Ectodermal cell (in vitro differentiated cells): ENCODE data around the gene U2AF1L4.

Experiments
- H3K27ac ChIP-seq: 2 replicates; pipeline ENCODE4 v1.7.0; 2013; ENCODE audit warnings: mild to moderate bottlenecking, low read depth, low read length; ENCODE audit not compliant: insufficient read depth, poor library complexity, severe bottlenecking
- H3K27me3 ChIP-seq: 2 replicates; pipeline ENCODE4 v1.7.0; 2013; ENCODE audit warnings: mild to moderate bottlenecking, low read length; ENCODE audit not compliant: insufficient read depth, control insufficient read depth, poor library complexity, severe bottlenecking
- H3K36me3 ChIP-seq: one replicate; pipeline ENCODE4 v1.7.0; 2013; ENCODE audit warnings: low read length; ENCODE audit not compliant: control insufficient read depth, insufficient read depth
- H3K4me1 ChIP-seq: one replicate; pipeline ENCODE4 v1.7.0; 2013; ENCODE audit warnings: low read length; ENCODE audit not compliant: control insufficient read depth, insufficient read depth
- H3K4me3 ChIP-seq: 2 replicates; pipeline ENCODE4 v1.7.0; 2013; ENCODE audit warnings: low read depth, low read length, control low read depth; ENCODE audit not compliant: insufficient read depth
- H3K9me3 ChIP-seq: 2 replicates; pipeline ENCODE4 v1.7.0; 2013; ENCODE audit warnings: mild to moderate bottlenecking, low read length, moderate library complexity; ENCODE audit not compliant: control insufficient read depth
- WGBS, 2 experiments: methylation state at CpG; one replicate each; pipeline ENCODE4 v1.1.7; 2013; ENCODE audit warnings: missing lambda C conversion rate in 2 of 2; 5-methylcytosine and 5-hydroxymethylcytosine counted together

Gene U2AF1L4

DNA sequence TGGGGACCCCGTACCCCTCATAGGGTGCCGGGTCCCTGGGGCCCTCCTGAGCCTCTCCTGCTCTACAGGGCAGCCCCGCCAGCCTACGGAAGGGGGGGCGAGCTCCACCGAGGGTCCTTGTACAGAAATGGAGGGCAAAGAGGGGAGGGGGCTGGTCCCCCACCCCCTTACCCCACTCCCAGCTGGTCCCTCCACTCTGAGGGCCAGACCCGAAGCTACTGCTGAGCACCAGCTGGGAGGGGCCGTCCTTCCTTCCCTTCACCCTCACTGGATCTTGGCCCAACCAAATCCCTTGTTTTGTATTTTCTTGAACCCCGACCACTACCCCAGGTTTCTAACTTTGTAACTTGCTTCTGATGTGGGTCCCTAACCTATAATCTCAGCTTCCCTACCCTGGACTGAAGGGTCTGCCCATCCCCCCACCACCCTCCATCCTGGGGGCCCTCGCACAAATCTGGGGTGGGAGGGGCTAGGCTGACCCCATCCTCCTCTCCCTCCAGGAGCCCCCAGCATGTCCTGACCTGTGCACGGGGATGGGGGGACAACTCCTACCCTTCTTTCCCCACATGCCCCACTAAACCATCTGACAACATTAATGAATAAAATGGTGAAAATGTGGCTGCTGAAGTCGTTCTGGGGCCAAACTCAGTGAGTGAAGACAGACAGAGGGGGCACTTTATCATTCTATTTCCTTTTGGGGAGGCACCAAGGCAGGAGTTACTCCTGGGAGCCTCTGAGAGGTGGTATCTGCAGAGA is 43.2 kb upstream of the U2AF1L4 start:
- H3K4me3 ChIP-seq = no peak overlapping the region
- 84 to 85% methylated on average over 12 of the region's 12 CpGs for WGBS, 2 experiments

DNA sequence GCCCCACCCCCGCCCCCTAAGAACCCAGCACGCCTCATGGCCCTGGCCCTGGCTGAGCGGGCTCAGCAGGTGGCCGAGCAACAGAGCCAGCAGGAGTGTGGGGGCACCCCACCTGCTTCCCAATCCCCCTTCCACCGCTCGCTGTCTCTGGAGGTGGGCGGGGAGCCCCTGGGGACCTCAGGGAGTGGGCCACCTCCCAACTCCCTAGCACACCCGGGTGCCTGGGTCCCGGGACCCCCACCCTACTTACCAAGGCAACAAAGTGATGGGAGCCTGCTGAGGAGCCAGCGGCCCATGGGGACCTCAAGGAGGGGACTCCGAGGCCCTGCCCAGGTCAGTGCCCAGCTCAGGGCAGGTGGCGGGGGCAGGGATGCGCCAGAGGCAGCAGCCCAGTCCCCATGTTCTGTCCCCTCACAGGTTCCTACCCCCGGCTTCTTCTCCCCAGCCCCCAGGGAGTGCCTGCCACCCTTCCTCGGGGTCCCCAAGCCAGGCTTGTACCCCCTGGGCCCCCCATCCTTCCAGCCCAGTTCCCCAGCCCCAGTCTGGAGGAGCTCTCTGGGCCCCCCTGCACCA is 42.1 kb upstream of the U2AF1L4 start:
- WGBS, 2 experiments = 91 to 93% methylated on average over 15 of the region's 15 CpGs
- no peak overlapping the region for H3K4me3 ChIP-seq
- peaks cover 3% of the 10 kb centered on the region for H3K4me1 ChIP-seq
- H3K9me3 ChIP-seq = no peaks in the 10 kb centered on the region
- H3K36me3 ChIP-seq = no peaks in the 10 kb centered on the region
- H3K27ac ChIP-seq = no peak overlapping the region
- H3K27me3 ChIP-seq = no peaks in the 10 kb centered on the region

More for the DNA sequence above, 43.2 kb upstream of the U2AF1L4 start:
- Histone ChIP-seq H3K4me1 (peaks cover 3% of the 10 kb centered on the region), H3K9me3 (no peaks in the 10 kb centered on the region), H3K27me3 (no peaks in the 10 kb centered on the region), H3K36me3 (no peaks in the 10 kb centered on the region), H3K27ac (no peak overlapping the region)

DNA sequence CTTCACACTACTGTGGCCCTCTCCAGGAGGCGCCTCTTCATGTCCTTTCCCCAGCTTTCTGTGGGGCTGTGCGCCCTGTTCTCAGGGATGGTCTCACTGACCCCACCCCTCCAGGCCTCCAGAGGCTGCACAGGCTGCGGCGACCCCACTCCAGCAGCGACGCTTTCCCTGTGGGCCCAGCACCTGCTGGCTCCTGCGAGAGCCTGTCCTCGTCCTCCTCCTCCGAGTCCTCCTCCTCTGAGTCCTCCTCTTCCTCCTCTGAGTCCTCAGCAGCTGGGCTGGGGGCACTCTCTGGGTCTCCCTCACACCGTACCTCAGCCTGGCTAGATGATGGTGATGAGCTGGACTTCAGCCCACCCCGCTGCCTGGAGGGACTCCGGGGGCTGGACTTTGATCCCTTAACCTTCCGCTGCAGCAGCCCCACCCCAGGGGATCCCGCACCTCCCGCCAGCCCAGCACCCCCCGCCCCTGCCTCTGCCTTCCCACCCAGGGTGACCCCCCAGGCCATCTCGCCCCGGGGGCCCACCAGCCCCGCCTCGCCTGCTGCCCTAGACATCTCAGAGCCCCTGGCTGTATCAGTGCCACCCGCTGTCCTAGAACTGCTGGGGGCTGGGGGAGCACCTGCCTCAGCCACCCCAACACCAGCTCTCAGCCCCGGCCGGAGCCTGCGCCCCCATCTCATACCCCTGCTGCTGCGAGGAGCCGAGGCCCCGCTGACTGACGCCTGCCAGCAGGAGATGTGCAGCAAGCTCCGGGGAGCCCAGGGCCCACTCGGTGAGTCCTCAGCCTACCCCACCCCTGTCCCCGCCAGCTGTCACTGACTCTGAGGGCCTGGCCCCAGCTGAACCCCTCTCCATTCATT is 41.3 kb upstream of the U2AF1L4 start:
- H3K4me3 ChIP-seq = no peak overlapping the region
- H3K4me1 ChIP-seq = peaks cover 3% of the 10 kb centered on the region
- WGBS, 2 experiments = 92 to 93% methylated on average over 31 of the region's 31 CpGs
- H3K9me3 ChIP-seq = no peaks in the 10 kb centered on the region
- no peak overlapping the region for H3K27ac ChIP-seq
- H3K36me3 ChIP-seq = no peaks in the 10 kb centered on the region
- no peaks in the 10 kb centered on the region for H3K27me3 ChIP-seq

DNA sequence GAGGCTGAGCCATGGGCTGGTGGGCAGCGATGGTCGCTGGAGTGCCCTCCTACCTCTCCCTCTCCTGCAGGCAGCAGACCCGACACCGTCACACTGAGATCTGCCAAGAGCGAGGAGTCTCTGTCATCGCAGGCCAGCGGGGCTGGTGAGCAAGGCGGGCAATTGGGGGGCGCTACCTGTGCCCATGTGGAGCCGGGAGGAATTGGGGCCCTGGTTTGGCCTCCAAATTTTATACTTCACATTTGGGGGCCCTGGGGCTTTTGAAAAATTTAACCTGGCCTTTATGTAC is 40.1 kb upstream of the U2AF1L4 start:
- Histone ChIP-seq H3K36me3 (no peaks in the 10 kb centered on the region), H3K27me3 (no peaks in the 10 kb centered on the region), H3K4me3 (peak overlapping the region; percentile 29), H3K27ac (no peak overlapping the region), H3K9me3 (no peaks in the 10 kb centered on the region), H3K4me1 (peaks cover 3% of the 10 kb centered on the region)
- WGBS, 2 experiments = 81 to 86% methylated on average over 10 of the region's 10 CpGs

DNA sequence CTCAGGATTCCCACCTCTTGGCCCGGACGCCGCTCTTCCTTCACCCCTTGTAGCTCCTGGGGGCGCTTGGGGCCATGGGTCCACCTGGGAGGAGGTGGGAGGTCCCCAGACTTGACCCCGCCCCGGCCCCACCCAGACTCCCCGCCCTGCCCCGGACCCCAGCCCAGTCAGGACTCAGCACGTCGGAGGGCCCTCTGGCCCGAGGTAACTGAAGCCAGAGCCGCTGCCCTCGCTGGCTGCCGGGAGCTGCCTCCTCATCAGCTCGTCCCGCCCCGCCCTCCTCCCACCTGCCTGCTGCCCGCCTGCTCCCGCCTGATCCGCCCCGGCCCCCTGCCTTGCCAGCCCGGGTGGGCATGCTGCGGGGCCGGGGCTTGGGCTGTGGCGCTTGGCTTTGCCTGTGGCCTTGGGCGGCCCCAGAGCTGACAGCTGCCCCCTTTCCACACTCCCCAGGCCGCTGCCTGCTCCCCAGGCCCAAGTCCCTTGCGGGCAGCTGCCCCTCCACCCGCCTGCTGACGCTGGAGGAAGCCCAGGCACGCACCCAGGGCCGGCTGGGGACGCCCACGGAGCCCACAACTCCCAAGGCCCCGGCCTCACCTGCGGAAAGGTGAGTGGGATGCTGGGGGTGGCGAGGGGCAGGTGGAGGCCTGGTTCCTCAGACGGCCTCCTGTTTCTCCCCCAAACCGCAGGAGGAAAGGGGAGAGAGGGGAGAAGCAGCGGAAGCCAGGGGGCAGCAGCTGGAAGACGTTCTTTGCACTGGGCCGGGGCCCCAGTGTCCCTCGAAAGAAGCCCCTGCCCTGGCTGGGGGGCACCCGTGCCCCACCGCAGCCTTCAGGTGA is 39.5 kb upstream of the U2AF1L4 start:
- H3K4me3 ChIP-seq = peak overlapping the region; percentile 29
- peaks cover 3% of the 10 kb centered on the region for H3K4me1 ChIP-seq
- H3K36me3 ChIP-seq = no peaks in the 10 kb centered on the region
- H3K27ac ChIP-seq = no peak overlapping the region
- no peaks in the 10 kb centered on the region for H3K9me3 ChIP-seq
- H3K27me3 ChIP-seq = no peaks in the 10 kb centered on the region
- WGBS, 2 experiments = 17 to 26% methylated on average over 45 of the region's 45 CpGs

DNA sequence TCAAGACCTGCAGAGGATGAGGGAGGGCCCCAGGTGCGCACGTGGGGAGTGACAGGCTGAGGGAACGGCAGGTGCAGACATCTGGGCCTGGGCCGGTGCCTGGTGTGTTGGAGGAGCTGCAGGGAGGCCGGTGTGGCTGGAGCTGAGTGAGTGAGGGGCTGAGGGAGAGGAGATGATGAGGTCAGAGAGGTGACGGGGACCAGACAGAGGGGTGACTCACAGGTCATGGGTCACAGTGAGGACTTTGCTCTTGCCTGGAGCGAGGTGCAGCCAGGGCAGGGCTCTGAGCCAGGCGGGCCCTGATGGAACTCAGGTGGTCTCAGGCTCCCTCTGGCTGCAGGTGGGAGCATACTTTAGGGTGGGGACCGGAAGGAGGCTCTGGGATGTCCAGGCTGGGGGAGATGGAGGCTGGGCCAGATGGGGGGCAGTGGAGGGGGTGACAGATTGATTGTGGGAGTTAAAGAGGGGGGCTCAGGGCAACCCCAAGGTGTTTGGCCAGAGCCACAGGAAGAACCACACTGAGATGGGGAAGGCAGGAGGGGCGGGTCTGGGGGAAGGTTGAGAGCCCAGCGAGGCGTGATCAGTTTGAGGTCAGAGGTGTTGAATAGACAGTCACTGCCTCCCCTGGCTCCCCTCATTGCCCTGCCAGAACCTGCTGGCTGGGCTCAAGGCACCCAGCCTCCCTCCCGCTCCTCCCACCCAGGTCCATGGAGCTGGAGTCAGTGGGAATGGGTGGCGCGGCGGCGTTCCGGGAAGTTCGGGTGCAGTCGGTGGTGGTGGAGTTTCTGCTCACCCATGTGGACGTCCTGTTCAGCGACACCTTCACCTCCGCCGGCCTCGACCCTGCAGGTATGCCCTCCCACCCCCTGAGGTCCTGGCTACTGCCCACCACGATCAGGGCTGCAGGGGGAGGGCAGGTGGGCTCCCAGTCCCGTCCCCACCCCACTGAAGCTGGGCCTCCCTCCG is 38.5 kb upstream of the U2AF1L4 start:
- H3K4me3 ChIP-seq = no peak overlapping the region
- H3K36me3 ChIP-seq = no peaks in the 10 kb centered on the region

DNA sequence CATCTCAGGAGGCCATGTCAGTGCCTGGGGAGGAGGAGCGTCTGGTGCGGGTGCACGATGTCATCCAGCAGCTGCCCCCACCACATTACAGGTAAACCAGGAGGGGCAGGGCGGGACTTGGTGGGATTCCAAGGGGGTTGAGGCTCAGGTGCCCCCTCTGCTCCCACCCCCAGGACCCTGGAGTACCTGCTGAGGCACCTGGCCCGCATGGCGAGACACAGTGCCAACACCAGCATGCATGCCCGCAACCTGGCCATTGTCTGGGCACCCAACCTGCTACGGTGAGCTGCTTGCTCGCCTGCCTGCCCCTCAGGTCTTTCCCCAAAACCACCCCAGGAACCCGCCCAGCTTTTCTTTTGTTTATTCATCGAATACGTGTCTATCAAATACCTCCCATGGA is 37.4 kb upstream of the U2AF1L4 start:
- Histone ChIP-seq H3K9me3 (no peaks in the 10 kb centered on the region), H3K36me3 (no peaks in the 10 kb centered on the region), H3K4me3 (no peak overlapping the region), H3K27me3 (no peaks in the 10 kb centered on the region), H3K27ac (no peak overlapping the region), H3K4me1 (peaks cover 6% of the 10 kb centered on the region)
- 92 to 94% methylated on average over 12 of the region's 12 CpGs for WGBS, 2 experiments

More for the DNA sequence above, 38.5 kb upstream of the U2AF1L4 start:
- Histone ChIP-seq H3K4me1 (peaks cover 3% of the 10 kb centered on the region), H3K27me3 (no peaks in the 10 kb centered on the region), H3K27ac (no peak overlapping the region), H3K9me3 (no peaks in the 10 kb centered on the region)
- 66 to 70% methylated on average over 28 of the region's 28 CpGs for WGBS, 2 experiments

DNA sequence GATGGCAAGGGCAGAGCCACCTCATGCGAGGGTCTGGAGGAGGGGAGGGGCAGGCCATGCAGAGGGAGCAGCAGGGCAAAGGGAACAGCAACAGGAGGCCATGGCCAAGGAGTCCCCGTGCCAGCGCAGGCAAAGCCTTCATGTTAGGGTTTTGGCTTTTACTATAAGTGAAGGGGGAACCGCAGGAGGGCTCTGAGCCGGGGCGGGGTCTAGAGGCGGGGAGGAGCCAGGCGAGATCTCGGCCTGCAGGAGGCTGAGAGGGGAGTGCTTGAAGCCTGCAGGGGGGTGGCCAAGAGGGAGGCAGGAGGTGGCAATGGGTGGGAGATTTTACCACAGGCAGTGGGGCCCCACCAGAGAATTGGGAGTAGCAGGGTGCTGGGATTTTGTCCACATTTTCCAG is 36.4 kb upstream of the U2AF1L4 start:
- 31 to 37% methylated on average over 9 of the region's 9 CpGs for WGBS, 2 experiments
- H3K4me3 ChIP-seq = no peak overlapping the region
- H3K27ac ChIP-seq = no peak overlapping the region
- peaks cover 1% of the 10 kb centered on the region for H3K27me3 ChIP-seq
- H3K9me3 ChIP-seq = no peaks in the 10 kb centered on the region
- no peaks in the 10 kb centered on the region for H3K36me3 ChIP-seq
- H3K4me1 ChIP-seq = peaks cover 15% of the 10 kb centered on the region

DNA sequence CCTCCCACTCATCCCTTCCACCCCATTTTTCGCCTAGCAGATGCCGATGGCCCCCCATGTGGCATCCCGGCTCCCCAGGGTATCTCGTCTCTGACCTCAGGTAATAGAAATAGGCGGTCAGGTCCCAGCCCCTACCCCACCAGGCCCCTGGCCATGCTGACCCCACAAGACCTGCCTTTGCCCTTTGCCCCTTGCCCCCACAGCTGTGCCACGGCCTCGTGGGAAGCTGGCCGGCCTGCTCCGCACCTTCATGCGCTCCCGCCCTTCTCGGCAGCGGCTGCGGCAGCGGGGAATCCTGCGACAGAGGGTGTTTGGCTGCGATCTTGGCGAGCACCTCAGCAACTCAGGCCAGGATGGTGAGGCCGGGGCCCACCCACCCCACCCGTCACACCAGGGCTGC is 35.5 kb upstream of the U2AF1L4 start:
- Histone ChIP-seq H3K4me3 (no peak overlapping the region), H3K9me3 (no peaks in the 10 kb centered on the region), H3K27me3 (peaks cover 7% of the 10 kb centered on the region), H3K4me1 (peaks cover 21% of the 10 kb centered on the region), H3K27ac (no peak overlapping the region), H3K36me3 (no peaks in the 10 kb centered on the region)
- WGBS, 2 experiments = 94 to 96% methylated on average over 20 of the region's 20 CpGs
